Muscle of leg (tissue), 16 donors: ENCODE measurements around the gene MARK4. TPM values are rescaled to one million over a fixed set of nuclear protein-coding genes. Genes with fewer than 3 reads are reported as not detected.

ENCODE experiments used
- DNase-seq: peaks from one replicate; pipeline ENCODE4 v3.0.0; 2013
- H3K27ac ChIP-seq: one replicate; pipeline ENCODE4 v1.5.1; 2013; ENCODE audit warnings: mild to moderate bottlenecking, low read length, control low read depth
- H3K27me3 ChIP-seq: one replicate; pipeline ENCODE4 v1.6.1; 2013; ENCODE audit warnings: low read length; ENCODE audit not compliant: control insufficient read depth, insufficient read depth
- H3K36me3 ChIP-seq: one replicate; pipeline ENCODE4 v1.6.1; 2013; ENCODE audit warnings: low read length; ENCODE audit not compliant: control insufficient read depth, insufficient read depth
- H3K4me1 ChIP-seq: one replicate; pipeline ENCODE4 v1.6.1; 2013; ENCODE audit warnings: low read length; ENCODE audit not compliant: control insufficient read depth, insufficient read depth
- H3K4me3 ChIP-seq: one replicate; pipeline ENCODE4 v1.5.1; 2013; ENCODE audit warnings: low read length, control low read depth
- H3K9me3 ChIP-seq: replicated peaks from 2 replicates; pipeline ENCODE4 v1.6.1; 2013; ENCODE audit warnings: low read depth, low read length; ENCODE audit not compliant: control insufficient read depth
- WGBS: methylation state at CpG from one replicate; pipeline ENCODE4 v1.1.5; 2013; ENCODE audit warnings: missing lambda C conversion rate; ENCODE audit not compliant: insufficient coverage; 5-methylcytosine and 5-hydroxymethylcytosine counted together
- long read RNA-seq, 11 donors: transcript quantifications; one replicate each; lab custom pipeline, GENCODE V29; 2026
- polyA plus RNA-seq, 8 donors: library from polyadenylated mRNA; unstranded; fragments of 120-200 nt; gene quantifications; one replicate each; pipeline versions ENCODE4 v1.2.1 to v1.2.3, GENCODE V29; 2013; ENCODE audit warnings: inconsistent platforms in 1 of 8, low replicate concordance in 1 of 8; ENCODE audit not compliant: insufficient read length in 8 of 8, insufficient read depth in 1 of 8
- total RNA-seq: library from RNA; stranded (reverse); fragments of 120-200 nt; gene quantifications from one replicate; pipeline ENCODE4 v1.2.4, GENCODE V29; 2013

Gene MARK4
- total RNA-seq: 11.1 TPM
- polyA plus RNA-seq: 10 to 100 TPM; 29.0 to 38.9 (median 35.8) TPM
- long read RNA-seq, donor 1, partial matches to known transcripts: 0 of 2 reads
- long read RNA-seq, donor 1, other reads (novel, unspliced or antisense): 0 of 2 reads
- long read RNA-seq, donor 2, partial matches to known transcripts: 493 of 508 reads
- long read RNA-seq, donor 2, other reads (novel, unspliced or antisense): 15 of 508 reads
- long read RNA-seq, donor 3, partial matches to known transcripts: 2,910 of 6,919 reads
- long read RNA-seq, donor 3, other reads (novel, unspliced or antisense): 4,004 of 6,919 reads
- long read RNA-seq, donor 4, partial matches to known transcripts: 14 of 15 reads
- long read RNA-seq, donor 4, other reads (novel, unspliced or antisense): 0 of 15 reads
- long read RNA-seq, donor 5, partial matches to known transcripts: 3,469 of 3,749 reads
- long read RNA-seq, donor 5, other reads (novel, unspliced or antisense): 278 of 3,749 reads
- long read RNA-seq, donor 6, full-length matches to known transcripts: 3 of 6,088 reads
- long read RNA-seq, donor 6, partial matches to known transcripts: 2,576 of 6,088 reads
- long read RNA-seq, donor 6, other reads (novel, unspliced or antisense): 3,509 of 6,088 reads
- long read RNA-seq, donor 7, partial matches to known transcripts: 13 of 14 reads
- long read RNA-seq, donor 7, other reads (novel, unspliced or antisense): 0 of 14 reads
- long read RNA-seq, donor 8: 0 reads
- long read RNA-seq, donor 9, partial matches to known transcripts: 2,731 of 2,949 reads
- long read RNA-seq, donor 9, other reads (novel, unspliced or antisense): 215 of 2,949 reads
- long read RNA-seq, donor 10, partial matches to known transcripts: 2,143 of 4,135 reads
- long read RNA-seq, donor 10, other reads (novel, unspliced or antisense): 1,992 of 4,135 reads
- long read RNA-seq, donor 11, partial matches to known transcripts: 3,140 of 3,414 reads
- long read RNA-seq, donor 11, other reads (novel, unspliced or antisense): 274 of 3,414 reads

- WGBS: under 1% methylated on average over 11 of the region's 58 CpGs
- Histone ChIP-seq H3K9me3 (no peaks in the 10 kb centered on the region), H3K27me3 (no peaks in the 10 kb centered on the region), H3K4me1 (peaks cover 37% of the 10 kb centered on the region), H3K27ac (peak within 1 kb of the TSS; percentile 83), H3K36me3 (peaks cover 6% of the 10 kb centered on the region), H3K4me3 (peak within 1 kb of the TSS; percentile 85)
- DNase-seq: peak; percentile 83
Observed at GRCh38 chr19:45250832-45251451, at the start of gene MARK4. TSS of gene MARK4 (plus strand) at chr19:45251271. CDS start at chr19:45251589, 318 bp downstream.

- WGBS: 78% methylated on average over 6 of the region's 6 CpGs
- DNase-seq: no peak
- no peaks in the 10 kb centered on the region for H3K36me3 ChIP-seq
- H3K27ac ChIP-seq: no peak overlapping the region
- H3K27me3 ChIP-seq: no peaks in the 10 kb centered on the region
- H3K4me1 ChIP-seq: no peaks in the 10 kb centered on the region
- H3K9me3 ChIP-seq: no peaks in the 10 kb centered on the region
- H3K4me3 ChIP-seq: no peak overlapping the region
Observed at GRCh38 chr19:45202637-45203036, 48.4 kb upstream of the MARK4 start.

- Histone ChIP-seq H3K36me3 (no peaks in the 10 kb centered on the region), H3K27me3 (peaks cover 2% of the 10 kb centered on the region), H3K27ac (no peak overlapping the region), H3K9me3 (no peaks in the 10 kb centered on the region), H3K4me1 (no peaks in the 10 kb centered on the region), H3K4me3 (no peak overlapping the region)
- DNase-seq: no peak
- WGBS: no CpG with 5 or more reads among the region's 12 CpGs
Observed at GRCh38 chr19:45205810-45206209, 45.3 kb upstream of the MARK4 start.

- H3K4me1 ChIP-seq: no peaks in the 10 kb centered on the region
- WGBS: no CpG with 5 or more reads among the region's 3 CpGs
- H3K27ac ChIP-seq: no peak overlapping the region
- H3K27me3 ChIP-seq: peaks cover 2% of the 10 kb centered on the region
- no peaks in the 10 kb centered on the region for H3K9me3 ChIP-seq
- DNase-seq: no peak
- H3K4me3 ChIP-seq: no peak overlapping the region
- no peaks in the 10 kb centered on the region for H3K36me3 ChIP-seq
Observed at GRCh38 chr19:45206328-45206727, 44.7 kb upstream of the MARK4 start.

GRCh38 chr19:45211751-45212381, 39.2 kb upstream of the MARK4 start:
- WGBS: 40% methylated on average over 4 of the region's 17 CpGs
- peaks cover 17% of the 10 kb centered on the region for H3K4me1 ChIP-seq
- DNase-seq: peak; percentile 25
- peak overlapping the region; percentile 47 for H3K27ac ChIP-seq
- peaks cover 32% of the 10 kb centered on the region for H3K27me3 ChIP-seq
- no peak overlapping the region for H3K4me3 ChIP-seq
- no peaks in the 10 kb centered on the region for H3K9me3 ChIP-seq
- H3K36me3 ChIP-seq: no peaks in the 10 kb centered on the region

GRCh38 chr19:45213031-45213430, 38.0 kb upstream of the MARK4 start:
- no peak overlapping the region for H3K4me3 ChIP-seq
- peaks cover 44% of the 10 kb centered on the region for H3K27me3 ChIP-seq
- no peaks in the 10 kb centered on the region for H3K36me3 ChIP-seq
- no peak for DNase-seq
- H3K9me3 ChIP-seq: no peaks in the 10 kb centered on the region
- WGBS: 82% methylated on average over 18 of the region's 23 CpGs
- no peak overlapping the region for H3K27ac ChIP-seq
- peaks cover 22% of the 10 kb centered on the region for H3K4me1 ChIP-seq

- peak; percentile 18 for DNase-seq
- H3K27ac ChIP-seq: peak overlapping the region; percentile 13
- H3K4me1 ChIP-seq: peaks cover 27% of the 10 kb centered on the region
- H3K27me3 ChIP-seq: peaks cover 61% of the 10 kb centered on the region
- no peaks in the 10 kb centered on the region for H3K36me3 ChIP-seq
- H3K4me3 ChIP-seq: no peak overlapping the region
- WGBS: 26% methylated on average over 27 of the region's 35 CpGs
- no peaks in the 10 kb centered on the region for H3K9me3 ChIP-seq
Observed at GRCh38 chr19:45215391-45216191, 35.5 kb upstream of the MARK4 start.

GRCh38 chr19:45216667-45217066, 34.4 kb upstream of the MARK4 start:
- Histone ChIP-seq H3K36me3 (no peaks in the 10 kb centered on the region), H3K9me3 (no peaks in the 10 kb centered on the region), H3K4me1 (peaks cover 24% of the 10 kb centered on the region), H3K27me3 (peaks cover 62% of the 10 kb centered on the region), H3K27ac (no peak overlapping the region), H3K4me3 (no peak overlapping the region)
- peak; percentile 58 for DNase-seq
- 75% methylated on average over 2 of the region's 6 CpGs for WGBS
